AG10803 (cell line): ENCODE results near the gene SNRPA.
A peak's percentile ranks its signal among the peaks of the same experiment; 100 is the strongest.
"Not testable (repeated sequence)": the region's sequence is repeated elsewhere in the genome, so short reads cannot be mapped to it uniquely, and the experiment has no call there.

Experiments
- DNase-seq: peaks from one replicate; pipeline ENCODE4 v3.0.0; 2010; ENCODE audit warnings: low read depth
- H3K4me3 ChIP-seq: 2 replicates; pipeline ENCODE4 v1.5.1; 2011; ENCODE audit warnings: mild to moderate bottlenecking, low read length, control low read depth
- CTCF ChIP-seq: conservative IDR thresholded peaks from 2 replicates; pipeline ENCODE4 v1.5.1; 2011; ENCODE audit warnings: mild to moderate bottlenecking, low read length, control low read depth, inconsistent platforms

Gene SNRPA

GRCh38 chr19:40809358-40810086 lies 58.5 kb downstream of the SNRPA start:
- no peak for DNase-seq
- no peak for TF ChIP-seq CTCF
- no peak overlapping the region; the same call in 1 of the 2 replicates for H3K4me3 ChIP-seq

- peak overlapping the region; percentile 1 for H3K4me3 ChIP-seq
- no peak for TF ChIP-seq CTCF
Observed at GRCh38 chr19:40810160-40810559, 59.2 kb downstream of the SNRPA start.

GRCh38 chr19:40810649-40811408 lies 59.8 kb downstream of the SNRPA start:
- TF ChIP-seq CTCF: 0 out of 2 replicates have a peak, but pooled peaks have one; percentile 13
- peak overlapping the region; percentile 56 for H3K4me3 ChIP-seq
- DNase-seq: peak; percentile 82

More at GRCh38 chr19:40810160-40810559, 59.2 kb downstream of the SNRPA start:
- no peak for DNase-seq

GRCh38 chr19:40811478-40812341 lies 60.7 kb downstream of the SNRPA start:
- no peak for DNase-seq
- peak overlapping the region; percentile 33 for H3K4me3 ChIP-seq
- no peak for TF ChIP-seq CTCF

- not testable (repeated sequence) for H3K4me3 ChIP-seq, DNase-seq
Observed at GRCh38 chr19:40812571-40812970, 61.6 kb downstream of the SNRPA start.

GRCh38 chr19:40813182-40813581 lies 62.2 kb downstream of the SNRPA start:
- no peak overlapping the region for H3K4me3 ChIP-seq
- no peak for TF ChIP-seq CTCF
- DNase-seq: no peak
